ENCODE measurements around the gene PRB2.
"Not testable (repeated sequence)": the region's sequence is repeated elsewhere in the genome, so short reads cannot be mapped to it uniquely, and the experiment has no call there.

Gene PRB2

GRCh38 chr12:11395467-11395866 is at the start of gene PRB2:
PRB2 (minus strand) TSS chr12:11395567; CDS start chr12:11395529, 38 bp downstream.
- not testable (repeated sequence) for DNase-seq

GRCh38 chr12:11437966-11438365 is 42.6 kb upstream of the PRB2 start:
- no peak for DNase-seq

- DNase-seq: no peak
Observed at GRCh38 chr12:11433664-11434063, 38.3 kb upstream of the PRB2 start.

- no peak for DNase-seq
Observed at GRCh38 chr12:11431486-11431885, 36.1 kb upstream of the PRB2 start.

GRCh38 chr12:11427341-11427740 is 32.0 kb upstream of the PRB2 start:
- DNase-seq: no peak

- DNase-seq: no peak
Observed at GRCh38 chr12:11412731-11413130, 17.4 kb upstream of the PRB2 start.

GRCh38 chr12:11408096-11408495 is 12.7 kb upstream of the PRB2 start:
- no peak for DNase-seq

- DNase-seq: no peak
Observed at GRCh38 chr12:11397366-11397765, 2.0 kb upstream of the PRB2 start.

GRCh38 chr12:11391456-11391855 is 3.9 kb downstream of the PRB2 start:
- not testable (repeated sequence) for DNase-seq

- not testable (repeated sequence) for DNase-seq
Observed at GRCh38 chr12:11377420-11377819, 17.9 kb downstream of the PRB2 start.

- no peak for DNase-seq
Observed at GRCh38 chr12:11361151-11361550, 34.2 kb downstream of the PRB2 start.

- DNase-seq: not testable (repeated sequence)
Observed at GRCh38 chr12:11360205-11360883, 35.0 kb downstream of the PRB2 start.

- DNase-seq: not testable (repeated sequence)
Observed at GRCh38 chr12:11351736-11352135, 43.6 kb downstream of the PRB2 start.

GRCh38 chr12:11348439-11348838 is 46.9 kb downstream of the PRB2 start:
- no peak for DNase-seq

GRCh38 chr12:11347810-11348209 is 47.6 kb downstream of the PRB2 start:
- DNase-seq: no peak

GRCh38 chr12:11344500-11344899 is 50.9 kb downstream of the PRB2 start:
- no peak for DNase-seq
